OCI-LY1 (cell line): ENCODE measurements around the gene MCHR1.

Source experiments
- EZH2 ChIP-seq: fragments of 200-600 bp; sonication (generic), shearing (Covaris generic); IDR thresholded peaks from 2 replicates; pipeline ENCODE4 v1.8.0; 2017; ENCODE audit warnings: borderline replicate concordance, mixed run types, mild to moderate bottlenecking, antibody characterized with exemption, low read length, moderate library complexity, mixed read lengths
- TF ChIP-seq, protein P1 (sequence below): fragments of 200-600 bp; sonication (generic), shearing (Covaris generic); IDR thresholded peaks from 2 replicates; pipeline ENCODE4 v1.5.1; 2017; ENCODE audit warnings: mild to moderate bottlenecking, antibody characterized with exemption, low read length, moderate library complexity, mixed read lengths

DNA sequence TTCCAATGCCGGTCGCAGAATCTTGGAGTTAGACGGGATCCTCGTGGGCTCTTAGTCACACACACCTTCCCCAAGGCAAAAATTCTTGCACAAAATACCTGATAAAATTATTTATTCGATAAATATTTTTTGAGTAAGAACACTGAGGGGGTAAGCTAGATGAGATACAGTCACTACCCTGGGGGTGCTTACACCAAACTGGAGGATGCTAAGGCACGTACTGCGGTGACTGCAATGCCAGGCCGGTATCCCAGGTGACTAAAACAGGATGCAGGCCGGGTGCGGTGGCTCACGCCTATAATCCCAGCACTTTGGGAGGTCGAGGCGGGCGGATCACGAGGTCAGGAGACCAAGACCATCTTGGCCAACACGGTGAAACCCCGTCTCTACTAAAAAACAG is 41.0 kb upstream of the MCHR1 start:
- TF ChIP-seq, protein P1, sequence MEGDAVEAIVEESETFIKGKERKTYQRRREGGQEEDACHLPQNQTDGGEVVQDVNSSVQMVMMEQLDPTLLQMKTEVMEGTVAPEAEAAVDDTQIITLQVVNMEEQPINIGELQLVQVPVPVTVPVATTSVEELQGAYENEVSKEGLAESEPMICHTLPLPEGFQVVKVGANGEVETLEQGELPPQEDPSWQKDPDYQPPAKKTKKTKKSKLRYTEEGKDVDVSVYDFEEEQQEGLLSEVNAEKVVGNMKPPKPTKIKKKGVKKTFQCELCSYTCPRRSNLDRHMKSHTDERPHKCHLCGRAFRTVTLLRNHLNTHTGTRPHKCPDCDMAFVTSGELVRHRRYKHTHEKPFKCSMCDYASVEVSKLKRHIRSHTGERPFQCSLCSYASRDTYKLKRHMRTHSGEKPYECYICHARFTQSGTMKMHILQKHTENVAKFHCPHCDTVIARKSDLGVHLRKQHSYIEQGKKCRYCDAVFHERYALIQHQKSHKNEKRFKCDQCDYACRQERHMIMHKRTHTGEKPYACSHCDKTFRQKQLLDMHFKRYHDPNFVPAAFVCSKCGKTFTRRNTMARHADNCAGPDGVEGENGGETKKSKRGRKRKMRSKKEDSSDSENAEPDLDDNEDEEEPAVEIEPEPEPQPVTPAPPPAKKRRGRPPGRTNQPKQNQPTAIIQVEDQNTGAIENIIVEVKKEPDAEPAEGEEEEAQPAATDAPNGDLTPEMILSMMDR = no peak
- TF ChIP-seq EZH2 = no peak
